Activated CD8-positive, alpha-beta memory T cell treated with anti-CD3 and anti-CD28 coated beads for 24 hours (primary cell): ENCODE data around the gene AGRN.
"Not testable (repeated sequence)": the region's sequence is repeated elsewhere in the genome, so short reads cannot be mapped to it uniquely, and the experiment has no call there.

Experiments
- DNase-seq: peaks from one replicate; pipeline ENCODE4 v3.0.0-alpha.2; 2020

AGRN gene

GRCh38 chr1:1021920-1022259, 2.0 kb downstream of the AGRN start:
- no peak for DNase-seq

- DNase-seq, result no peak
These were observed 2.5 kb downstream of the AGRN start for GRCh38 chr1:1022302-1023009.

GRCh38 chr1:1023700-1024099, 3.8 kb downstream of the AGRN start:
- no peak for DNase-seq

- no peak for DNase-seq
These were observed 4.3 kb downstream of the AGRN start for GRCh38 chr1:1024149-1024770.

- DNase-seq, result no peak
These were observed 5.1 kb downstream of the AGRN start for GRCh38 chr1:1024771-1025699.

- DNase-seq, result no peak
These were observed 5.8 kb downstream of the AGRN start for GRCh38 chr1:1025730-1026129.

GRCh38 chr1:1026599-1027413, 6.9 kb downstream of the AGRN start:
- no peak for DNase-seq

- DNase-seq, result no peak
These were observed 7.9 kb downstream of the AGRN start for GRCh38 chr1:1027791-1028190.

GRCh38 chr1:1030867-1031658, 11.1 kb downstream of the AGRN start:
- DNase-seq, result not testable (repeated sequence)

- no peak for DNase-seq
These were observed 11.8 kb downstream of the AGRN start for GRCh38 chr1:1031659-1032235.

GRCh38 chr1:1032424-1032823, 12.5 kb downstream of the AGRN start:
- no peak for DNase-seq

- peak; percentile 96 for DNase-seq
These were observed 13.2 kb downstream of the AGRN start for GRCh38 chr1:1033009-1033587.

GRCh38 chr1:1033731-1034438, 14.0 kb downstream of the AGRN start:
- peak; percentile 76 for DNase-seq

GRCh38 chr1:1034439-1034781, 14.5 kb downstream of the AGRN start:
- no peak for DNase-seq

GRCh38 chr1:1035291-1035943, 15.5 kb downstream of the AGRN start:
- DNase-seq, result no peak

- DNase-seq, result no peak
These were observed 17.7 kb downstream of the AGRN start for GRCh38 chr1:1037366-1038327.

GRCh38 chr1:1038694-1039093, 18.8 kb downstream of the AGRN start:
- no peak for DNase-seq

- DNase-seq, result no peak
These were observed 19.4 kb downstream of the AGRN start for GRCh38 chr1:1039145-1039910.
